IPS-15b (cell line): Measurements from ENCODE around the gene PDCD6IP.
A peak's percentile ranks its signal among the peaks of the same experiment; 100 is the strongest.

Experiments
- H3K27me3 ChIP-seq: one replicate; pipeline ENCODE4 v1.6.1; 2013; ENCODE audit warnings: low read length; ENCODE audit not compliant: control insufficient read depth, insufficient read depth
- H3K36me3 ChIP-seq: one replicate; pipeline ENCODE4 v1.6.1; 2013; ENCODE audit warnings: low read length; ENCODE audit not compliant: control insufficient read depth, insufficient read depth
- H3K4me1 ChIP-seq: one replicate; pipeline ENCODE4 v1.6.1; 2013; ENCODE audit warnings: mild to moderate bottlenecking, low read length; ENCODE audit not compliant: control insufficient read depth, insufficient read depth
- H3K4me3 ChIP-seq: one replicate; pipeline ENCODE4 v1.5.1; 2013; ENCODE audit warnings: low read depth, low read length
- H3K9ac ChIP-seq: one replicate; pipeline ENCODE4 v1.6.1; 2013; ENCODE audit warnings: low read depth, mild to moderate bottlenecking, low read length
- H3K9me3 ChIP-seq: one replicate; pipeline ENCODE4 v1.6.1; 2013; ENCODE audit warnings: mild to moderate bottlenecking, low read length; ENCODE audit not compliant: control insufficient read depth, insufficient read depth

PDCD6IP gene

GRCh38 chr3:33799202-33799551 lies 747 bp downstream of the PDCD6IP start:
- H3K4me1 ChIP-seq = no peaks in the 10 kb centered on the region
- no peaks in the 10 kb centered on the region for H3K36me3 ChIP-seq
- H3K9me3 ChIP-seq = no peaks in the 10 kb centered on the region
- H3K27me3 ChIP-seq = no peaks in the 10 kb centered on the region
- peak overlapping the region; percentile 84 for H3K9ac ChIP-seq
- H3K4me3 ChIP-seq = peak overlapping the region; percentile 95

GRCh38 chr3:33803252-33803651 lies 4.8 kb downstream of the PDCD6IP start:
- peaks cover 3% of the 10 kb centered on the region for H3K4me1 ChIP-seq

GRCh38 chr3:33803894-33804526 lies 5.6 kb downstream of the PDCD6IP start:
- H3K9ac ChIP-seq = no peak overlapping the region
- H3K36me3 ChIP-seq = no peaks in the 10 kb centered on the region
- H3K9me3 ChIP-seq = no peaks in the 10 kb centered on the region
- H3K4me3 ChIP-seq = no peak overlapping the region
- no peaks in the 10 kb centered on the region for H3K27me3 ChIP-seq
- peaks cover 3% of the 10 kb centered on the region for H3K4me1 ChIP-seq

More at GRCh38 chr3:33803252-33803651, 4.8 kb downstream of the PDCD6IP start:
- Histone ChIP-seq H3K4me3 (no peak overlapping the region), H3K27me3 (no peaks in the 10 kb centered on the region), H3K9me3 (no peaks in the 10 kb centered on the region), H3K36me3 (no peaks in the 10 kb centered on the region), H3K9ac (no peak overlapping the region)

- Histone ChIP-seq H3K9ac (no peak overlapping the region), H3K4me3 (no peak overlapping the region), H3K36me3 (no peaks in the 10 kb centered on the region)
Measured at GRCh38 chr3:33807191-33807590, 8.8 kb downstream of the PDCD6IP start.

GRCh38 chr3:33808559-33808958 lies 10.1 kb downstream of the PDCD6IP start:
- Histone ChIP-seq H3K9ac (no peak overlapping the region), H3K4me1 (peaks cover 3% of the 10 kb centered on the region), H3K27me3 (no peaks in the 10 kb centered on the region), H3K9me3 (no peaks in the 10 kb centered on the region), H3K4me3 (no peak overlapping the region), H3K36me3 (no peaks in the 10 kb centered on the region)

More at GRCh38 chr3:33807191-33807590, 8.8 kb downstream of the PDCD6IP start:
- Histone ChIP-seq H3K9me3 (no peaks in the 10 kb centered on the region), H3K4me1 (peaks cover 3% of the 10 kb centered on the region), H3K27me3 (no peaks in the 10 kb centered on the region)

GRCh38 chr3:33810545-33810944 lies 12.1 kb downstream of the PDCD6IP start:
- no peak overlapping the region for H3K9ac ChIP-seq
- H3K9me3 ChIP-seq = no peaks in the 10 kb centered on the region
- H3K4me1 ChIP-seq = peaks cover 3% of the 10 kb centered on the region
- H3K36me3 ChIP-seq = no peaks in the 10 kb centered on the region
- H3K4me3 ChIP-seq = no peak overlapping the region
- no peaks in the 10 kb centered on the region for H3K27me3 ChIP-seq

- H3K9me3 ChIP-seq = no peaks in the 10 kb centered on the region
- H3K27me3 ChIP-seq = no peaks in the 10 kb centered on the region
- no peak overlapping the region for H3K4me3 ChIP-seq
- H3K9ac ChIP-seq = no peak overlapping the region
- H3K4me1 ChIP-seq = no peaks in the 10 kb centered on the region
- H3K36me3 ChIP-seq = no peaks in the 10 kb centered on the region
Measured at GRCh38 chr3:33821989-33822388, 23.6 kb downstream of the PDCD6IP start.

- H3K36me3 ChIP-seq = no peaks in the 10 kb centered on the region
- H3K4me3 ChIP-seq = no peak overlapping the region
- no peaks in the 10 kb centered on the region for H3K27me3 ChIP-seq
- H3K4me1 ChIP-seq = no peaks in the 10 kb centered on the region
- H3K9me3 ChIP-seq = no peaks in the 10 kb centered on the region
- no peak overlapping the region for H3K9ac ChIP-seq
Measured at GRCh38 chr3:33823821-33824220, 25.4 kb downstream of the PDCD6IP start.

- Histone ChIP-seq H3K9ac (no peak overlapping the region), H3K9me3 (no peaks in the 10 kb centered on the region), H3K36me3 (no peaks in the 10 kb centered on the region), H3K4me1 (no peaks in the 10 kb centered on the region), H3K27me3 (no peaks in the 10 kb centered on the region), H3K4me3 (no peak overlapping the region)
Measured at GRCh38 chr3:33825111-33825510, 26.7 kb downstream of the PDCD6IP start.

GRCh38 chr3:33826206-33826605 lies 27.8 kb downstream of the PDCD6IP start:
- Histone ChIP-seq H3K4me3 (no peak overlapping the region), H3K36me3 (no peaks in the 10 kb centered on the region), H3K4me1 (no peaks in the 10 kb centered on the region), H3K27me3 (no peaks in the 10 kb centered on the region), H3K9ac (no peak overlapping the region), H3K9me3 (no peaks in the 10 kb centered on the region)

GRCh38 chr3:33826688-33827087 lies 28.3 kb downstream of the PDCD6IP start:
- Histone ChIP-seq H3K27me3 (no peaks in the 10 kb centered on the region), H3K9me3 (no peaks in the 10 kb centered on the region), H3K36me3 (no peaks in the 10 kb centered on the region), H3K9ac (no peak overlapping the region), H3K4me1 (no peaks in the 10 kb centered on the region), H3K4me3 (no peak overlapping the region)

GRCh38 chr3:33829720-33830119 lies 31.3 kb downstream of the PDCD6IP start:
- H3K27me3 ChIP-seq = no peaks in the 10 kb centered on the region
- no peak overlapping the region for H3K9ac ChIP-seq
- H3K4me1 ChIP-seq = peaks cover 6% of the 10 kb centered on the region
- no peaks in the 10 kb centered on the region for H3K9me3 ChIP-seq
- no peaks in the 10 kb centered on the region for H3K36me3 ChIP-seq
- H3K4me3 ChIP-seq = no peak overlapping the region
